Muscle of leg (tissue), 9 donors: ENCODE results near the gene SYNE3. TPM values are rescaled to one million over a fixed set of nuclear protein-coding genes. Genes with fewer than 3 reads are reported as not detected.

ENCODE experiments used
- polyA plus RNA-seq, 8 donors: library from polyadenylated mRNA; unstranded; fragments of 120-200 nt; gene quantifications; one replicate each; pipeline versions ENCODE4 v1.2.1 to v1.2.3, GENCODE V29; 2013; ENCODE audit warnings: inconsistent platforms in 1 of 8, low replicate concordance in 1 of 8; ENCODE audit not compliant: insufficient read length in 8 of 8, insufficient read depth in 1 of 8
- total RNA-seq: library from RNA; stranded (reverse); fragments of 120-200 nt; gene quantifications from one replicate; pipeline ENCODE4 v1.2.4, GENCODE V29; 2013

Gene SYNE3
- total and polyA plus RNA-seq, 9 donors: 6.8 to 14.5 (median 10.5) TPM

Other genes with a start within 250 kb of the SYNE3 start
- 3.2 TPM for gene CLMN, start 196.7 kb downstream of the SYNE3 start, total RNA-seq
- gene CLMN, start 196.7 kb downstream of the SYNE3 start, polyA plus RNA-seq: 1 to 10 TPM; 2.1 to 4.0 (median 2.8) TPM
- gene GLRX5, start 18.4 kb upstream of the SYNE3 start, total RNA-seq: 44.3 TPM
- gene GLRX5, start 18.4 kb upstream of the SYNE3 start, polyA plus RNA-seq: 10 to 100 TPM; 47.0 to 58.7 (median 53.8) TPM
- gene TCL1B, start 169.8 kb upstream of the SYNE3 start, total RNA-seq: not detected
- not detected for gene TCL1B, start 169.8 kb upstream of the SYNE3 start, polyA plus RNA-seq
- 0.40 TPM for gene TCL1A, start 197.5 kb upstream of the SYNE3 start, total RNA-seq
- 1 to 10 TPM in 5 of 8 donors, under 1 TPM in 3; 0.66 to 2.1 (median 1.1) TPM for gene TCL1A, start 197.5 kb upstream of the SYNE3 start, polyA plus RNA-seq